K562 (cell line): ENCODE results near the gene PEX5. TPM values are rescaled to one million over a fixed set of nuclear protein-coding genes. Genes with fewer than 3 reads are reported as not detected.

Experiments used
- ARID2 ChIP-seq: fragments of 450-650 bp; IDR thresholded peaks from 2 replicates; pipeline ENCODE4 v1.6.1; 2017; ENCODE audit warnings: antibody characterized with exemption, mild to moderate bottlenecking
- BRCA1 ChIP-seq, 2 experiments: fragments of 450-650 bp in 1 of 2; sonication (generic) in 1 of 2; formaldehyde crosslinking in 1 of 2; IDR thresholded peaks; 2 replicates each; pipeline versions ENCODE4 v1.5.0 to v1.6.1; 2017 to 2020; ENCODE audit warnings: mild to moderate bottlenecking in 1 of 2, missing genetic modification reagents in 1 of 2
- CC2D1A ChIP-seq: fragments of 450-650 bp; IDR thresholded peaks from 2 replicates; pipeline ENCODE4 v1.6.1; 2017; ENCODE audit warnings: mild to moderate bottlenecking
- CREM ChIP-seq: IDR thresholded peaks from 2 replicates; pipeline ENCODE4 v1.6.1; 2014; ENCODE audit warnings: antibody characterized with exemption, low read depth
- MED1 ChIP-seq: sonication (generic); formaldehyde crosslinking; IDR thresholded peaks from 2 replicates; pipeline ENCODE4 v1.8.1; 2023; ENCODE audit warnings: missing genetic modification reagents, borderline replicate concordance
- MEF2D ChIP-seq: conservative IDR thresholded peaks from 2 replicates; pipeline ENCODE4 v1.6.1; 2016; ENCODE audit warnings: low read depth, missing genetic modification characterization, missing compliant biosample characterization
- MTA2 ChIP-seq: fragments of 450-650 bp; IDR thresholded peaks from 2 replicates; pipeline ENCODE4 v1.6.1; 2016; ENCODE audit warnings: low read depth
- NFXL1 ChIP-seq: fragments of 450-650 bp; formaldehyde crosslinking; IDR thresholded peaks from 2 replicates; pipeline ENCODE4 v1.4.0; 2021; ENCODE audit warnings: mild to moderate bottlenecking
- NONO ChIP-seq, 2 experiments: fragments of 200-400 bp in 1 of 2; fragments of 450-650 bp in 1 of 2; formaldehyde crosslinking in 1 of 2; IDR thresholded peaks; 2 replicates each; pipeline ENCODE4 v1.6.1; 2017; ENCODE audit warnings: low read depth in 2 of 2, mild to moderate bottlenecking in 2 of 2, moderate library complexity in 2 of 2, low read length in 1 of 2
- PHB2 ChIP-seq: fragments of 450-650 bp; IDR thresholded peaks from 2 replicates; pipeline ENCODE4 v1.6.1; 2017; ENCODE audit warnings: low read depth
- POLR2AphosphoS5 ChIP-seq: IDR thresholded peaks from 2 replicates; pipeline ENCODE4 v1.6.1; 2011; ENCODE audit warnings: mild to moderate bottlenecking, low read depth, low read length, moderate library complexity; ENCODE audit not compliant: control insufficient read depth, insufficient read depth
- POLR2B ChIP-seq: fragments of 450-650 bp; IDR thresholded peaks from 2 replicates; pipeline ENCODE4 v1.6.1; 2018; ENCODE audit warnings: low read depth; ENCODE audit not compliant: partially characterized antibody
- PPARD ChIP-seq: fragments of 250-450 bp; sonication (Bioruptor Pico); IDR thresholded peaks from 2 replicates; pipeline ENCODE4 v1.8.0; 2022; ENCODE audit warnings: inconsistent platforms, mild to moderate bottlenecking, moderate library complexity
- SRSF9 ChIP-seq: fragments of 200-400 bp; formaldehyde crosslinking; IDR thresholded peaks from 2 replicates; pipeline ENCODE4 v1.6.1; 2017; ENCODE audit warnings: low read depth, low read length, borderline replicate concordance
- THAP12 ChIP-seq: fragments of 250-450 bp; sonication (Bioruptor Pico); IDR thresholded peaks from 2 replicates; pipeline ENCODE4 v1.9.0; 2021; ENCODE audit warnings: mild to moderate bottlenecking, inconsistent platforms
- TSHZ1 ChIP-seq: fragments of 250-450 bp; sonication (Bioruptor Pico); IDR thresholded peaks from 2 replicates; pipeline ENCODE4 v1.4.0; 2020; ENCODE audit warnings: mild to moderate bottlenecking, moderate library complexity
- ZC3H8 ChIP-seq: fragments of 450-650 bp; IDR thresholded peaks from 2 replicates; pipeline ENCODE4 v1.6.1; 2017
- ZNF121 ChIP-seq: sonication (generic); formaldehyde crosslinking; conservative IDR thresholded peaks from 2 replicates; pipeline ENCODE4 v1.8.0; 2022; ENCODE audit warnings: missing genetic modification reagents
- ZNF263 ChIP-seq: sonication (generic); formaldehyde crosslinking; IDR thresholded peaks from 2 replicates; pipeline ENCODE4 v1.8.0; 2022; ENCODE audit warnings: mild to moderate bottlenecking, missing genetic modification reagents, borderline replicate concordance
- ZZZ3 ChIP-seq: fragments of 450-650 bp; IDR thresholded peaks from 2 replicates; pipeline ENCODE4 v1.6.1; 2016; ENCODE audit warnings: antibody characterized with exemption, mild to moderate bottlenecking, moderate library complexity
- polyA plus RNA-seq, 8 experiments: library from polyadenylated mRNA; depleted of rRNA in 4 of 8; stranded (reverse) in 5 of 8; unstranded in 3 of 8; fragments of >200 nt; fragmentation: Nextera tagmentation in 2 of 8; fragmentation: Illumina TruSeq in 1 of 8; extraction: Ambion mirVana in 2 of 8; extraction: Trizol in 1 of 8; gene quantifications; 2 replicates each; pipeline versions ENCODE4 v1.2.1 to v1.2.3, GENCODE V29; 2011 to 2014; ENCODE audit warnings: inconsistent platforms in 1 of 8, missing spikeins in 1 of 8
- total RNA-seq, 7 experiments: library from RNA; depleted of rRNA in 6 of 7; stranded (reverse); fragments of >200 nt in 6 of 7; fragmentation: Illumina TruSeq in 2 of 7; extraction: Trizol in 2 of 7; gene quantifications; 2 replicates each; pipeline versions ENCODE4 v1.2.1 to v1.2.3, GENCODE V29; 2011 to 2021; ENCODE audit warnings: low replicate concordance in 1 of 7

PEX5 gene
- total and polyA plus RNA-seq, 9 of the 15 experiments (the other 6 are each of a cell fraction or from before 2014, with no cell fraction given) = 1.4 to 26.1 (median 14.0) TPM

DNA sequence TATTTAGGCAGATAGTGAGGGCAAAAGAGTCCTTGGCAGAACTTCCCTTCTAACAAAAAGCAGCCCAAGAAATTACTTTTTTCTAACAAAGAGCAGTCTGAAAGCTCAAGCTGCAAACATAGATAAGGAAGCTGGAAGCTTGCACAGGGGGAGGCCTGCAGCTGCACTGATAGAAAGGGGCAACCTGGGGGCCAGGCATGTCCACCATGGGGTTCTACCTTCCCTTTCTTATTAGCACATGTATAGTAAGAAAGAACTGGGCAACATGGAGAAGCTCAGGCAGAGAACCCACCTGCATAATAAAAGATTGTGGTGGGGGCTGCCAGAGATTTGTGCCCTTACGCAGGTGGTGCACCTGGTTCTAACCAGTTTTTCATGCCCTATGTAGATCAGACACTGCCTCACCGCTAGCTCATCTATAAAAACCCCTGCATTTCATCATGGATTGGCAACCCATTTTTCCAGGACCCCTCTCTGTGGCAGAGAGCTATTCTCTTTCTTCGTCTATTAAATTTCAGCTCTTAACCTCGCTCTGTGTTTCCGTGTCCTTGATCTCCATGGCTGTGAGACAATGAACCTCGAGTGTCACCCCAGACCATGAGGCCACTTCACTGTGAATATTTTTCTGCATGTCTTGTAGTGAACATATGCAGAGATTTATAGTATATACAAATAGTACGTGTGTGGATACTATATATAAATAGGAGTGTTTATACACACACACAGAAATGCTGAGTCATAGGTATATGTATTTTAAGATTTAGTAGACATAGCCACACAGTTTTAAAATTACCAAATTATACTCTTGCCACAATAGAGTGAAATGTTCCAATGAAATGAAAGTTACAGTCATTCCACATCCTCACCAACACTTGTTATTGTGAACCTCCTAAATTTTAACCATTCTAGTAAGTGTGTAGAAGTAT lies 53.0 kb downstream of the PEX5 start (continued):
- TF ChIP-seq TSHZ1 (CRISPR knock-in tag) (no peak), CREM (no peak), CC2D1A (peak; percentile 35; the same call in 1 of the 2 replicates), BRCA1 (IDR thresholded peaks at IDR 0.05) (no peak), BRCA1 (CRISPR knock-in tag; IDR thresholded peaks at IDR 0.05) (no peak), ARID2 (no peak), SRSF9 (no peak), POLR2B (no peak), MEF2D (tag) (no peak), POLR2AphosphoS5 (peak; percentile 80), ZNF263 (no peak), ZZZ3 (no peak), THAP12 (CRISPR knock-in tag) (no peak), PPARD (CRISPR knock-in tag) (no peak), NONO (IDR thresholded peaks at IDR 0.05; ENCODE audit: low read depth in 2 of 2, low read length in 1 of 2) (peak in 1 of 2 experiments; percentile 42; a peak in 1 of 4 replicates), MTA2 (peak; percentile 92), NFXL1 (no peak), ZC3H8 (no peak), MED1 (CRISPR knock-in tag) (no peak), PHB2 (peak; percentile 66), ZNF121 (CRISPR knock-in tag) (no peak)
